Cerebellar nuclear complex (tissue), 1 donor: ENCODE data around the gene P2RY8.
"Not testable (repeated sequence)": the region's sequence is repeated elsewhere in the genome, so short reads cannot be mapped to it uniquely, and the experiment has no call there.

Experiments used
- DNase-seq, 2 experiments: peaks; one replicate each; lab custom pipeline; 2025; lab: John Stamatoyannopoulos, UW

Gene P2RY8

GRCh38 chrX:1486177-1486576, 50.8 kb downstream of the P2RY8 start:
- DNase-seq: no peak

- no peak for DNase-seq
Measured at GRCh38 chrX:1485033-1485432, 52.0 kb downstream of the P2RY8 start.

- no peak for DNase-seq
Measured at GRCh38 chrX:1484638-1485019, 52.4 kb downstream of the P2RY8 start.

- no peak for DNase-seq
Measured at GRCh38 chrX:1483843-1484637, 52.9 kb downstream of the P2RY8 start.

GRCh38 chrX:1482530-1482928, 54.5 kb downstream of the P2RY8 start:
- DNase-seq: not testable (repeated sequence)

- DNase-seq: no peak
Measured at GRCh38 chrX:1481636-1482529, 55.1 kb downstream of the P2RY8 start.

- DNase-seq: no peak
Measured at GRCh38 chrX:1480082-1480785, 56.8 kb downstream of the P2RY8 start.

GRCh38 chrX:1477801-1478458, 59.1 kb downstream of the P2RY8 start:
- DNase-seq: no peak

GRCh38 chrX:1477229-1477628, 59.8 kb downstream of the P2RY8 start:
- no peak for DNase-seq

- DNase-seq: no peak
Measured at GRCh38 chrX:1476682-1477081, 60.3 kb downstream of the P2RY8 start.

GRCh38 chrX:1475881-1476280, 61.1 kb downstream of the P2RY8 start:
- no peak for DNase-seq

GRCh38 chrX:1475481-1475880, 61.5 kb downstream of the P2RY8 start:
- no peak for DNase-seq

GRCh38 chrX:1474593-1474992, 62.4 kb downstream of the P2RY8 start:
- not testable (repeated sequence) for DNase-seq

GRCh38 chrX:1472975-1473374, 64.0 kb downstream of the P2RY8 start:
- DNase-seq: no peak

GRCh38 chrX:1468250-1468772, 68.7 kb downstream of the P2RY8 start:
- no peak for DNase-seq

GRCh38 chrX:1466971-1467561, 69.9 kb downstream of the P2RY8 start:
- DNase-seq: no peak

GRCh38 chrX:1466232-1466661, 70.7 kb downstream of the P2RY8 start:
- DNase-seq: no peak

GRCh38 chrX:1465286-1466231, 71.4 kb downstream of the P2RY8 start:
- no peak for DNase-seq

GRCh38 chrX:1464971-1465285, 72.1 kb downstream of the P2RY8 start:
- no peak for DNase-seq
